GM12878 (cell line): ENCODE results near the gene GGT5. TPM values are rescaled to one million over a fixed set of nuclear protein-coding genes. Genes with fewer than 3 reads are reported as not detected.
A peak's percentile ranks its signal among the peaks of the same experiment; 100 is the strongest.
"Not testable (repeated sequence)": the region's sequence is repeated elsewhere in the genome, so short reads cannot be mapped to it uniquely, and the experiment has no call there.

Experiments
- ATAC-seq: fragments of 200-7000 bp; cut with Tn5 transposase; 3 replicates; pipeline ENCODE4 v1.9.1; 2020; ENCODE audit warnings: mild to moderate bottlenecking, moderate library complexity
- BruUV-seq: library from RNA; stranded (reverse); fragments of 400-500 nt; replicated peaks from 2 replicates; lab custom pipeline; 2021; lab: Mats Ljungman, UMichigan
- CTCF ChIA-PET: fragments of 300-600 bp; sonication (Branson Sonifier 250); formaldehyde crosslinking; extraction: SDS; loops from one replicate; lab custom pipeline; 2021; ENCODE audit warnings: inconsistent platforms; lab: Yijun Ruan, JAX
- POLR2A ChIA-PET: fragments of 350-600 bp; formaldehyde crosslinking; extraction: SDS; loops from one replicate; lab custom pipeline; 2021; ENCODE audit warnings: inconsistent platforms; lab: Charles Lee
- RAD21 ChIA-PET: fragments of 300-600 bp; sonication (Branson Sonifier 250); formaldehyde crosslinking; loops from one replicate; lab custom pipeline; 2023; ENCODE audit warnings: antibody characterized with exemption; ENCODE audit not compliant: unreplicated experiment; lab: Charles Lee
- SMC1A ChIA-PET: fragments of 300-600 bp; sonication (Branson Sonifier 250); formaldehyde crosslinking; loops from one replicate; lab custom pipeline; 2023; ENCODE audit not compliant: unreplicated experiment, uncharacterized antibody; lab: Charles Lee
- DNase-seq: peaks from one replicate; pipeline ENCODE4 v3.0.0-alpha.2; 2011; ENCODE audit warnings: low read depth, low spot score
- FAIRE-seq: peaks from 3 replicates; lab custom pipeline; 2011; peaks lifted over from hg19 to GRCh38; lab: Jason Lieb, UNC
- H2AFZ ChIP-seq: 2 replicates; pipeline ENCODE4 v1.6.0; 2011; ENCODE audit warnings: low read depth, low read length, control low read depth; ENCODE audit not compliant: control insufficient read depth
- H3K27ac ChIP-seq: 2 replicates; pipeline ENCODE4 v1.5.1; 2011; ENCODE audit warnings: control low read depth; ENCODE audit not compliant: control insufficient read depth, insufficient read depth
- H3K27me3 ChIP-seq, 2 experiments: replicated peaks in 1 of 2; 2 replicates each; pipeline versions ENCODE4 v1.6.0 to v1.6.1; 2011; ENCODE audit warnings: low read length in 1 of 2; ENCODE audit not compliant: control insufficient read depth in 2 of 2, insufficient read depth in 2 of 2
- H3K36me3 ChIP-seq, 2 experiments: 2 replicates each; pipeline ENCODE4 v1.5.1; 2011; ENCODE audit warnings: low read length in 1 of 2; ENCODE audit not compliant: control insufficient read depth in 2 of 2, insufficient read depth in 2 of 2
- H3K4me1 ChIP-seq: 2 replicates; pipeline ENCODE4 v1.6.1; 2011; ENCODE audit warnings: mild to moderate bottlenecking, low read length, moderate library complexity, mixed read lengths; ENCODE audit not compliant: control insufficient read depth, insufficient read depth
- H3K4me2 ChIP-seq: 2 replicates; pipeline ENCODE4 v1.6.0; 2011; ENCODE audit warnings: control low read depth; ENCODE audit not compliant: control insufficient read depth, insufficient read depth
- H3K4me3 ChIP-seq: fragments of 200-600 bp; sonication (generic); 2 replicates; pipeline ENCODE4 v1.5.1; 2016
- H3K79me2 ChIP-seq: 2 replicates; pipeline ENCODE4 v1.6.0; 2011; ENCODE audit warnings: low read length; ENCODE audit not compliant: control insufficient read depth, insufficient read depth
- H3K9ac ChIP-seq: 2 replicates; pipeline ENCODE4 v1.8.0; 2011; ENCODE audit warnings: low read length, control low read depth, mixed read lengths; ENCODE audit not compliant: control insufficient read depth, insufficient read depth
- H3K9me3 ChIP-seq: replicated peaks from 3 replicates; pipeline ENCODE4 v1.5.1; 2011; ENCODE audit warnings: mild to moderate bottlenecking, low read length; ENCODE audit not compliant: control insufficient read depth, insufficient read depth
- H4K20me1 ChIP-seq: 2 replicates; pipeline ENCODE4 v1.6.0; 2011; ENCODE audit not compliant: control insufficient read depth, insufficient read depth
- WGBS: methylation state at CpG from one replicate; pipeline ENCODE4 v1.1.6; 2016; ENCODE audit warnings: low lambda C conversion rate; ENCODE audit not compliant: insufficient replicate concordance, insufficient coverage; ENCODE audit errors: missing lambda C conversion rate; 5-methylcytosine and 5-hydroxymethylcytosine counted together
- in situ Hi-C: fragments of 300-500 bp; cut with MboI; formaldehyde crosslinking; loops from 9 replicates; pipeline ENCODE4 v1.14.3; 2018; ENCODE audit warnings: mixed read lengths
- intact Hi-C: fragments of 100-400 bp; cut with micrococcal nuclease; formaldehyde crosslinking; loops from one replicate; pipeline ENCODE4 v1.14.2; 2022; ENCODE audit not compliant: unreplicated experiment
- polyA plus RNA-seq, 11 experiments: library from polyadenylated mRNA; depleted of rRNA in 4 of 11; unstranded in 6 of 11; stranded (reverse) in 5 of 11; fragments of >200 nt; fragmentation: Nextera tagmentation in 4 of 11; fragmentation: Illumina TruSeq in 1 of 11; extraction: Ambion mirVana in 4 of 11; extraction: Trizol in 1 of 11; gene quantifications; 1 replicate in 1 of 11; 2 replicates in 10 of 11; pipeline versions ENCODE4 v1.2.1 to v1.2.3, GENCODE V29; 2011 to 2016; ENCODE audit warnings: inconsistent platforms in 2 of 11, missing spikeins in 2 of 11, low read depth in 1 of 11
- total RNA-seq, 4 experiments: library from RNA; depleted of rRNA in 3 of 4; stranded (reverse); fragments of >200 nt in 3 of 4; fragmentation: Illumina TruSeq in 1 of 4; extraction: Trizol in 1 of 4; gene quantifications; 2 replicates each; pipeline versions ENCODE4 v1.2.1 to v1.2.3, GENCODE V29; 2013 to 2021

Gene GGT5
- total and polyA plus RNA-seq, 10 of the 15 experiments (the other 5 are each of a cell fraction or from before 2014, with no cell fraction given) = 0.34 TPM; not detected in 9

DNA sequence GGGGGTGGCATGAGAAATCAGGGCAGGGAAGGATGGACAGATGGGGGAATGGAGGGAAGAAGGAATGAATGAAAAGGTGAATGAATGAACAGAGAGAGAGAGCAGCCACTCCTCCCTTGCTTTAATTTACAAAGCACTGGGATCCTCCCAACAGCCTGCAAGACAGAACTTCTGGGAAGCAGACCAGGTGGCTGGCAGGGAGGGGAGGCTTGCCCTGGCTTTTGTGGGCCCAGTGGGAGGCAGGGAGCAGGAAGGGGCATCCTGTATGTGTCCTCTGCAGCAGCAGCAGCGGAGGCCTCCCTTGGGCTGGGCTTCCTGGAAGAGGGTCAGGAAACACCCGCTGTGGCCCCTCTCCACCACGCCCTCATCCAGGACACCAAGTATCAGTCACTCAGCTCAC is 1.5 kb downstream of the GGT5 start:
- peak overlapping the region; percentile 83 for H2AFZ ChIP-seq
- SMC1A ChIA-PET, POLR2A ChIA-PET, H3K4me2 ChIP-seq, H3K79me2 ChIP-seq, H3K9me3 ChIP-seq, BruUV-seq, H3K4me3 ChIP-seq, H3K27me3 ChIP-seq, H3K9ac ChIP-seq, RAD21 ChIA-PET, H4K20me1 ChIP-seq, DNase-seq, FAIRE-seq, H3K27ac ChIP-seq, H3K36me3 ChIP-seq, ATAC-seq, in situ Hi-C loops: not testable (repeated sequence)
- H3K4me1 ChIP-seq = peaks cover 15% of the 10 kb centered on the region
- CTCF ChIA-PET = interaction anchor here (0.7 to 1.5 kb wide), 5 partner anchors 9 to 350 kb away, joined by 3 to 6 read pairs (median 3); partner anchors contain the start of genes CABIN1 and MIF
- 16% methylated on average over 3 of the region's 3 CpGs for WGBS
- intact Hi-C loops = loop anchor here (10.0 kb wide), 1 partner anchor 289 kb away; no protein-coding TSS in a partner anchor

DNA sequence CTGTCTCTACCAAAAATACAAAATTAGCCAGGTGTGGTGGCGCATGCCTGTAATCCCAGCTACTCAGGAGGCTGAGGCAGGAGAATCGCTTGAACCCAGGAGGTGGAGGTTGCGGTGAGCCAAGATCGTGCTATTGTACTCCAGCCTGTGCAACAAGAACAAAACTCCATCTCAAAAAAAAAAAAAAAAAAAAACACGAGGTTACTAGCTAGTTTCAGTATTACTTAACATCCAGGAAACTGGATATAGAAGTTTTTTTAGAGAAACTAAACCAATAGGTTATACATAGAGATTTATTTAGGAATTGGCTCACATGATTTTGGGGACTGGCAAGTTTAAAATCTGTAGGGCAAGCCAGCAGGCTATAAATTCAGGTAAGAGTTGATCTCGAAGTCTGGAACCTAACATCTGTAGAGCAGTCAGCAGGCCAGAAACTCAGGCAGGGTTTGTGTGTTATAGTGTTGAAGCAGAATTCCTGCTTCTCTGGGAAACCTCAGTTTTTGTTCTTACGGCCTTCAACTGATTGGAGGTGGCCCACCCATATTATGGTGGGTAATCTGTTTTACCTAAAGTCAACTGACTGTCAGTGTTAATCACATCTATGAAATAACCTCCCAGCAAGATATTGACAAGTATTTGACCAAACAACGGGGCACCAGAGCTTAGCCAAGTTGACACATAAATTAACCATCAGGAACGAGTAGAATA is 3.7 kb downstream of the GGT5 start:
- H3K27ac ChIP-seq, H3K79me2 ChIP-seq, H3K9ac ChIP-seq, FAIRE-seq, H3K4me3 ChIP-seq, DNase-seq, POLR2A ChIA-PET, H4K20me1 ChIP-seq, in situ Hi-C loops, H3K4me2 ChIP-seq, BruUV-seq, H3K9me3 ChIP-seq, H3K27me3 ChIP-seq, H2AFZ ChIP-seq, H3K36me3 ChIP-seq, ATAC-seq, SMC1A ChIA-PET: not testable (repeated sequence)
- peaks cover 15% of the 10 kb centered on the region for H3K4me1 ChIP-seq
- WGBS = 67% methylated on average over 9 of the region's 9 CpGs
- CTCF ChIA-PET = interaction anchor here (0.7 to 2.3 kb wide), 3 partner anchors 10 to 87 kb away, joined by 3 to 21 read pairs (median 9); no protein-coding TSS in a partner anchor
- RAD21 ChIA-PET = interaction anchor here (0.7 kb wide), 1 partner anchor 30 kb away, joined by 3 read pairs; no protein-coding TSS in a partner anchor
- intact Hi-C loops = loop anchor here (10.0 kb wide), 1 partner anchor 286 kb away; no protein-coding TSS in a partner anchor
